Measurements from ENCODE around the gene NFASC.

DNA sequence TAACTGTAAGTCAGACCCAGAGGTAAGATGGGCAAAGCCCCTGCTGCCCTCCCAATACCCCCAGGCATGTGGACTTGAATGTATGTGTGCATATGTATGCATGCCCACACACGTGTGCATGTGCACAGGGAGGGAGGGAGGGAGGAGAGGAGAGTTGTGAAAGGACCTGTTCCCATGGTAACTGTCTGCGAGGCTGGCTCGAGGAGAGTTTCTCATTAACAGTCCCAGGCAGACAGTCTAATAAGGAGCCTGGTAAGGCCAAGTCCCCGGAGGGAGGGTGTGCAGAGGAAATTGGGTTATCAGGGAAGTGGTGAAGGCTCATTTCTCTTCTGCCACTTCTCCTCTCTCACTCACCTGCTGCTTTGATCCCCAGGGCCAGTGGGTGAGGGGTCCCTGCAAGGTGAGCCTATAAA, 74.9 kb downstream of the NFASC start:
- no peak for TF ChIP-seq TCF7 (IDR thresholded peaks at IDR 0.05; ENCODE audit: borderline replicate concordance)
- no peak for TF ChIP-seq CTCF (IDR thresholded peaks at IDR 0.05 in 2 of 3, conservative IDR thresholded peaks at IDR 0.05 in 1 of 3; ENCODE audit: insufficient read depth in 2 of 3, low read depth in 1 of 3, low read length in 3 of 3)
- no peak for TF ChIP-seq ESRRA (IDR thresholded peaks at IDR 0.05; ENCODE audit: borderline replicate concordance, low read depth)
- no peak for TF ChIP-seq RNF219 (CRISPR knock-in tag; IDR thresholded peaks at IDR 0.05)
- TF ChIP-seq EGR1 (conservative IDR thresholded peaks at IDR 0.05): no peak
- TF ChIP-seq, protein P1, sequence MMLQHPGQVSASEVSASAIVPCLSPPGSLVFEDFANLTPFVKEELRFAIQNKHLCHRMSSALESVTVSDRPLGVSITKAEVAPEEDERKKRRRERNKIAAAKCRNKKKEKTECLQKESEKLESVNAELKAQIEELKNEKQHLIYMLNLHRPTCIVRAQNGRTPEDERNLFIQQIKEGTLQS (IDR thresholded peaks at IDR 0.05): no peak
- TF ChIP-seq, protein P1 (CRISPR knock-in tag; conservative IDR thresholded peaks at IDR 0.05): no peak

All from K562 (cell line).